ENCODE measurements around the gene VPS18.

DNA sequence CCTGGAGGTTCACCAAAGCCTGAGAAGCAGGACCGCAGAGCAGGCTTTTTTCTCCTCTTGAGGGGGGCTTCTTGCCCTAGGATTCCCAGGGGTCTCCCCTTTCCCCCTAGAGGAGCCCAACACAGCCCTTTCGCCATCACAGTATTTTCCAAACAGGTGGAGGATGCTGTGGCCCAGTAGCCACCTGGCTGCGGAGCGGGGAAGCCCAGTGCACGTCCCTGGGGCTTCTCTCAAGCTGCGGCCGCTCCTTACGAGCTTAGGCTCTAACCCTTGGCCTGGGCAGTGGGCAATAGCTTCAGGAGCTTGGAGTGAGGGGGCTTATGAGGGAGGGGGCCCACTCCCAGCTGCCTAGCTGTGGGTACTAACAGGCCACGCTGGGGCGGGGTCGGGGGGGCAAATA, 23.3 kb downstream of the VPS18 start:
- TF ChIP-seq EZH2 (IDR thresholded peaks at IDR 0.05) = no peak
- TF ChIP-seq POLR2AphosphoS5 (IDR thresholded peaks at IDR 0.05; ENCODE audit: borderline replicate concordance, low read depth, low read length) = no peak
- no peak for TF ChIP-seq FOXP2 (optimal IDR thresholded peaks at IDR 0.05; ENCODE audit: control extremely low read depth, extremely low read length, insufficient read depth)

Measured in SK-N-MC (cell line).